22Rv1 (cell line): ENCODE measurements around the gene LENEP.
A peak's percentile ranks its signal among the peaks of the same experiment; 100 is the strongest.

Experiments used
- ZFX ChIP-seq: fragments of 450-650 bp; IDR thresholded peaks from 2 replicates; pipeline ENCODE4 v1.6.1; 2017; ENCODE audit warnings: antibody characterized with exemption, borderline replicate concordance
- TF ChIP-seq, protein P1 (sequence below): fragments of 450-650 bp; IDR thresholded peaks from 2 replicates; pipeline ENCODE4 v1.5.1; 2017; ENCODE audit warnings: mild to moderate bottlenecking

DNA sequence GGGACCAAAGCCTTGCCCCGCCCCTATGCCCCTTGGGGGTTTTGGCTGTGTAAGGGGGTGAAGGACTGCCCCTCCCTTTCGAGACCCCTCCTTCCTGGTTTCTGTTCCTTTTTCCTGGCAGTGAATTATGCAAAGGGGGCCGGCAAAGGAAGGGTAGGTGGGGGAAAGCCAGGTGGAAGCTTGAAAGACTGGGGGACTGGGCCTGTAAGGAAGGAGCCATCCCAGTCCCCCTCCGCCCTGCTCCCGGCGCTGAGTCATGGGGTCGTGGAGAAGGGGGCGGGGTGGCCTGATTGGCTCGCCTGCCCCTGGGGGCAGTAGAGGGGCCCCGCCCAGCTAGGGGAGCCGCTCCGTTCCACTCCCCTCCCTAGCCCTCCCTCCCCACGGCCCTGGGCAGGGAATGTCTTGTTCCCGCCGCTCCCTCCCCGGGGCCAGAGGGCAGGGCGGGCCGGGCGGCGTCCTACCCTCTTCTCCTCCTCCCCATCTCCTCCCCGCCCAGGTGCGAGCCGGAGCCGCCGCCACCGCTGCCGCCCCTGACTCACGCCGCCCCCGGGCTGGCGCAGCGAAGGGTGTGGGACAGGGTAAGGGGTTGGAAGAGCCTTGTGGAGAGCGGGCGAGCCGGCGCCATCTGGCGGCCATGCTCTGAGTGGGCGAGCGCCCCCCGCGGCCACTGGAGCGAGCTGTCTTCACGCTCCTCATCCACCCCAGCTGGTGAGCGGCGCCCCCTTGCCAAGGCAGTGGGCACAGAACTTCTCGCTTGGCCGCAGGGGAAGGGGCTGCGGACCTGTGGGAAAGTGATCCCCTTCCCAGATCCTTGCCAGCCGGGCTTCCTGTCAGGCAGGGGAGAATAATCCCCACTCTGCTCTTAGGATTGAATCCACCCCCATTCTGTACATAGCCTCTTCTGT, 23.9 kb downstream of the LENEP start:
- TF ChIP-seq, protein P1, sequence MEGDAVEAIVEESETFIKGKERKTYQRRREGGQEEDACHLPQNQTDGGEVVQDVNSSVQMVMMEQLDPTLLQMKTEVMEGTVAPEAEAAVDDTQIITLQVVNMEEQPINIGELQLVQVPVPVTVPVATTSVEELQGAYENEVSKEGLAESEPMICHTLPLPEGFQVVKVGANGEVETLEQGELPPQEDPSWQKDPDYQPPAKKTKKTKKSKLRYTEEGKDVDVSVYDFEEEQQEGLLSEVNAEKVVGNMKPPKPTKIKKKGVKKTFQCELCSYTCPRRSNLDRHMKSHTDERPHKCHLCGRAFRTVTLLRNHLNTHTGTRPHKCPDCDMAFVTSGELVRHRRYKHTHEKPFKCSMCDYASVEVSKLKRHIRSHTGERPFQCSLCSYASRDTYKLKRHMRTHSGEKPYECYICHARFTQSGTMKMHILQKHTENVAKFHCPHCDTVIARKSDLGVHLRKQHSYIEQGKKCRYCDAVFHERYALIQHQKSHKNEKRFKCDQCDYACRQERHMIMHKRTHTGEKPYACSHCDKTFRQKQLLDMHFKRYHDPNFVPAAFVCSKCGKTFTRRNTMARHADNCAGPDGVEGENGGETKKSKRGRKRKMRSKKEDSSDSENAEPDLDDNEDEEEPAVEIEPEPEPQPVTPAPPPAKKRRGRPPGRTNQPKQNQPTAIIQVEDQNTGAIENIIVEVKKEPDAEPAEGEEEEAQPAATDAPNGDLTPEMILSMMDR, result peak; percentile 100
- TF ChIP-seq ZFX, result no peak
